Measurements from ENCODE around the gene BEST1. TPM values are rescaled to one million over a fixed set of nuclear protein-coding genes. Genes with fewer than 3 reads are reported as not detected.

Gene BEST1
- total and polyA plus RNA-seq, 2 donors (not counting 3 experiments of a cell fraction or from before 2014, with no cell fraction given): 0.04 TPM; not detected in 1

GRCh38 chr11:61905067-61905696, 45.0 kb upstream of the BEST1 start:
- no peak for FAIRE-seq
- CTCF ChIA-PET: interaction anchor here (0.8 to 16.0 kb wide), 4 partner anchors 15 to 203 kb away, joined by 3 to 416 read pairs (median 10); no protein-coding TSS in a partner anchor
- Histone ChIP-seq H3K4me2 (ENCODE audit: insufficient read depth, low read length) (no peak overlapping the region), H3K9me3 (replicated peaks; ENCODE audit: control insufficient read depth, insufficient read depth, low read length) (no peaks in the 10 kb centered on the region), H3K9me1 (replicated peaks; ENCODE audit: control insufficient read depth, extremely low read depth, insufficient read depth, low read length) (no peaks in the 10 kb centered on the region), H4K20me1 (replicated peaks; ENCODE audit: control insufficient read depth, extremely low read depth, insufficient read depth, low read length) (no peaks in the 10 kb centered on the region), H2AFZ (ENCODE audit: low read depth, low read length) (no peak overlapping the region), H3K9ac (replicated peaks; ENCODE audit: extremely low read depth, insufficient read depth, low read length) (no peak overlapping the region), H3K4me1 (ENCODE audit: control insufficient read depth, extremely low read depth, insufficient read depth, low read length) (no peaks in the 10 kb centered on the region), H3K79me2 (ENCODE audit: control insufficient read depth, insufficient read depth, low read length) (no peaks in the 10 kb centered on the region), H3K27ac (ENCODE audit: insufficient read depth, low read depth, low read length) (no peak overlapping the region), H3K36me3 (ENCODE audit: control insufficient read depth in 2 of 2, extremely low read depth in 1 of 2, insufficient read depth in 2 of 2, low read length in 2 of 2) (no peaks in the 10 kb centered on the region), H3K4me3 (replicated peaks in 1 of 3; ENCODE audit: insufficient read depth in 1 of 3, low read depth in 1 of 3, low read length in 3 of 3) (no peak overlapping the region), H3K27me3 (ENCODE audit: control insufficient read depth in 2 of 2, insufficient read depth in 2 of 2, low read length in 2 of 2) (no peaks in the 10 kb centered on the region)
- no TSS peak for BruUV-seq (replicated peaks)
- POLR2A ChIA-PET: no interaction called here
- dilution Hi-C loops (cut with MboI; ENCODE audit: extremely low pct_ligation_motif_present, low sequenced_read_pairs) (no loop called here), intact Hi-C loops (cut with micrococcal nuclease) (no loop called here)
- TF ChIP-seq GATA2 (IDR thresholded peaks at IDR 0.05; ENCODE audit: insufficient read depth, insufficient read length, low read depth, low read length) (no peak), MYC (IDR thresholded peaks at IDR 0.05; ENCODE audit: low read depth, low read length) (no peak), JUN (IDR thresholded peaks at IDR 0.05; ENCODE audit: borderline replicate concordance, insufficient read depth, insufficient read length, low read depth) (no peak), EZH2 (IDR thresholded peaks at IDR 0.05; ENCODE audit: borderline replicate concordance, low read depth, low read length, severe bottlenecking) (no peak), POLR2A (IDR thresholded peaks at IDR 0.05; ENCODE audit: low read depth, low read length) (no peak)
- TF ChIP-seq, protein P1, sequence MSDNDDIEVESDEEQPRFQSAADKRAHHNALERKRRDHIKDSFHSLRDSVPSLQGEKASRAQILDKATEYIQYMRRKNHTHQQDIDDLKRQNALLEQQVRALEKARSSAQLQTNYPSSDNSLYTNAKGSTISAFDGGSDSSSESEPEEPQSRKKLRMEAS (IDR thresholded peaks at IDR 0.05; ENCODE audit: insufficient read depth, insufficient read length): no peak
- no peak for DNase-seq (ENCODE audit: low read depth, low spot score)

GRCh38 chr11:61905801-61906521, 44.2 kb upstream of the BEST1 start:
- ChIA-PET CTCF (interaction anchor here (0.6 to 16.0 kb wide), 3 partner anchors 10 to 202 kb away, joined by 3 to 416 read pairs (median 12); no protein-coding TSS in a partner anchor), POLR2A (no interaction called here)
- Histone ChIP-seq H3K4me3 (replicated peaks in 1 of 3; ENCODE audit: insufficient read depth in 1 of 3, low read depth in 1 of 3, low read length in 3 of 3) (no peak overlapping the region), H3K9ac (replicated peaks; ENCODE audit: extremely low read depth, insufficient read depth, low read length) (no peak overlapping the region), H3K27ac (ENCODE audit: insufficient read depth, low read depth, low read length) (no peak overlapping the region), H3K4me2 (ENCODE audit: insufficient read depth, low read length) (no peak overlapping the region), H3K9me1 (replicated peaks; ENCODE audit: control insufficient read depth, extremely low read depth, insufficient read depth, low read length) (no peaks in the 10 kb centered on the region), H2AFZ (ENCODE audit: low read depth, low read length) (no peak overlapping the region), H3K4me1 (ENCODE audit: control insufficient read depth, extremely low read depth, insufficient read depth, low read length) (no peaks in the 10 kb centered on the region), H4K20me1 (replicated peaks; ENCODE audit: control insufficient read depth, extremely low read depth, insufficient read depth, low read length) (no peaks in the 10 kb centered on the region), H3K36me3 (ENCODE audit: control insufficient read depth in 2 of 2, extremely low read depth in 1 of 2, insufficient read depth in 2 of 2, low read length in 2 of 2) (no peaks in the 10 kb centered on the region), H3K27me3 (ENCODE audit: control insufficient read depth in 2 of 2, insufficient read depth in 2 of 2, low read length in 2 of 2) (no peaks in the 10 kb centered on the region), H3K79me2 (ENCODE audit: control insufficient read depth, insufficient read depth, low read length) (no peaks in the 10 kb centered on the region), H3K9me3 (replicated peaks; ENCODE audit: control insufficient read depth, insufficient read depth, low read length) (no peaks in the 10 kb centered on the region)
- dilution Hi-C loops (cut with MboI; ENCODE audit: extremely low pct_ligation_motif_present, low sequenced_read_pairs) (no loop called here), intact Hi-C loops (cut with micrococcal nuclease) (no loop called here)
- DNase-seq (ENCODE audit: low read depth, low spot score) (no peak), FAIRE-seq (no peak)
- BruUV-seq (replicated peaks): no TSS peak
- no peak for TF ChIP-seq GATA2 (IDR thresholded peaks at IDR 0.05; ENCODE audit: insufficient read depth, insufficient read length, low read depth, low read length)
- TF ChIP-seq FOS (IDR thresholded peaks at IDR 0.05; ENCODE audit: borderline replicate concordance, insufficient read depth, low read length): no peak
- TF ChIP-seq, protein P2, sequence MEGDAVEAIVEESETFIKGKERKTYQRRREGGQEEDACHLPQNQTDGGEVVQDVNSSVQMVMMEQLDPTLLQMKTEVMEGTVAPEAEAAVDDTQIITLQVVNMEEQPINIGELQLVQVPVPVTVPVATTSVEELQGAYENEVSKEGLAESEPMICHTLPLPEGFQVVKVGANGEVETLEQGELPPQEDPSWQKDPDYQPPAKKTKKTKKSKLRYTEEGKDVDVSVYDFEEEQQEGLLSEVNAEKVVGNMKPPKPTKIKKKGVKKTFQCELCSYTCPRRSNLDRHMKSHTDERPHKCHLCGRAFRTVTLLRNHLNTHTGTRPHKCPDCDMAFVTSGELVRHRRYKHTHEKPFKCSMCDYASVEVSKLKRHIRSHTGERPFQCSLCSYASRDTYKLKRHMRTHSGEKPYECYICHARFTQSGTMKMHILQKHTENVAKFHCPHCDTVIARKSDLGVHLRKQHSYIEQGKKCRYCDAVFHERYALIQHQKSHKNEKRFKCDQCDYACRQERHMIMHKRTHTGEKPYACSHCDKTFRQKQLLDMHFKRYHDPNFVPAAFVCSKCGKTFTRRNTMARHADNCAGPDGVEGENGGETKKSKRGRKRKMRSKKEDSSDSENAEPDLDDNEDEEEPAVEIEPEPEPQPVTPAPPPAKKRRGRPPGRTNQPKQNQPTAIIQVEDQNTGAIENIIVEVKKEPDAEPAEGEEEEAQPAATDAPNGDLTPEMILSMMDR (IDR thresholded peaks at IDR 0.05; ENCODE audit: extremely low read depth in 1 of 2, insufficient read depth in 1 of 2, low read depth in 1 of 2, low read length in 2 of 2): no peak
- no peak for TF ChIP-seq MYC (IDR thresholded peaks at IDR 0.05; ENCODE audit: low read depth, low read length)
- TF ChIP-seq EZH2 (IDR thresholded peaks at IDR 0.05; ENCODE audit: borderline replicate concordance, low read depth, low read length, severe bottlenecking): no peak
- TF ChIP-seq, protein P1 (IDR thresholded peaks at IDR 0.05; ENCODE audit: insufficient read depth, insufficient read length): no peak
- no peak for TF ChIP-seq POLR2A (IDR thresholded peaks at IDR 0.05; ENCODE audit: low read depth, low read length)
- TF ChIP-seq POLR2AphosphoS5 (IDR thresholded peaks at IDR 0.05; ENCODE audit: insufficient read depth, low read depth, low read length): no peak
- no peak for TF ChIP-seq JUN (IDR thresholded peaks at IDR 0.05; ENCODE audit: borderline replicate concordance, insufficient read depth, insufficient read length, low read depth)
